ENCODE data around the gene IGFLR1.

The IGFLR1 gene

DNA sequence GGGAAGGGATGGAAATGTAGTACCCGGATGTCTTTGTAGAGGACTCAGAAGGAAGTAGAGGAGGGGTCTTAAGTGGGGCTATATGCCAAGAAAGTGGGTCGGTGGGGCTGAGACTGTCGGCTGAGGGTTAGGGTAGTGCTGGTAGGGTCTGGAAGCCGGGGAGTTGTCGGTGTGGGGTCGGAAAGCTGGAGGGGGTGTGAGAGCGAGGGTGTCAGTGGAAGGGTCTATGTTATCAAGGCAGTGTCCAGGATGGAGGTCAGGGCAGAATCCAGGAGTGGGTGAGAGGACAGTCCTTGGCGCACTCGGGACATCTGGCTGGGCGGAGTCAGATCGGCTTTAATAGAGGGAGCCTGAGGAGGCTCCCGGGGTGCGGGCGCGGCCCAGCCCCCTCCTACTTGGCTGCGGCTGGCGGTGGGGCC lies 12.9 kb upstream of the IGFLR1 start:
- no peaks in the 10 kb centered on the region for H3K36me3 ChIP-seq (replicated peaks; ENCODE audit: insufficient read depth, low read length)
- H3K4me3 ChIP-seq (ENCODE audit: low read length), result no peak overlapping the region
- H3F3A ChIP-seq (ENCODE audit: insufficient read depth, low read length), result peaks cover 4% of the 10 kb centered on the region; the same call in 1 of the 2 replicates
- TF ChIP-seq EZH2 (optimal IDR thresholded peaks at IDR 0.05; ENCODE audit: low read depth, low read length), result no peak
- TF ChIP-seq, protein P1, sequence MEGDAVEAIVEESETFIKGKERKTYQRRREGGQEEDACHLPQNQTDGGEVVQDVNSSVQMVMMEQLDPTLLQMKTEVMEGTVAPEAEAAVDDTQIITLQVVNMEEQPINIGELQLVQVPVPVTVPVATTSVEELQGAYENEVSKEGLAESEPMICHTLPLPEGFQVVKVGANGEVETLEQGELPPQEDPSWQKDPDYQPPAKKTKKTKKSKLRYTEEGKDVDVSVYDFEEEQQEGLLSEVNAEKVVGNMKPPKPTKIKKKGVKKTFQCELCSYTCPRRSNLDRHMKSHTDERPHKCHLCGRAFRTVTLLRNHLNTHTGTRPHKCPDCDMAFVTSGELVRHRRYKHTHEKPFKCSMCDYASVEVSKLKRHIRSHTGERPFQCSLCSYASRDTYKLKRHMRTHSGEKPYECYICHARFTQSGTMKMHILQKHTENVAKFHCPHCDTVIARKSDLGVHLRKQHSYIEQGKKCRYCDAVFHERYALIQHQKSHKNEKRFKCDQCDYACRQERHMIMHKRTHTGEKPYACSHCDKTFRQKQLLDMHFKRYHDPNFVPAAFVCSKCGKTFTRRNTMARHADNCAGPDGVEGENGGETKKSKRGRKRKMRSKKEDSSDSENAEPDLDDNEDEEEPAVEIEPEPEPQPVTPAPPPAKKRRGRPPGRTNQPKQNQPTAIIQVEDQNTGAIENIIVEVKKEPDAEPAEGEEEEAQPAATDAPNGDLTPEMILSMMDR (IDR thresholded peaks at IDR 0.05; ENCODE audit: low read length), result no peak
- no peak for TF ChIP-seq EZH2phosphoT487 (IDR thresholded peaks at IDR 0.05; ENCODE audit: low read length)
- H3K27me3 ChIP-seq (replicated peaks; ENCODE audit: insufficient read depth, low read length), result no peaks in the 10 kb centered on the region
- no peaks in the 10 kb centered on the region for H3K9me2 ChIP-seq (replicated peaks; ENCODE audit: insufficient read depth, low read length)
- H3K4me1 ChIP-seq (ENCODE audit: low read length), result peaks cover 12% of the 10 kb centered on the region; the same call in 1 of the 2 replicates
- no peak overlapping the region for H3K27ac ChIP-seq (ENCODE audit: low read length)
- H2AFZ ChIP-seq (ENCODE audit: low read length), result no peak overlapping the region
- H3K9me3 ChIP-seq (replicated peaks; ENCODE audit: insufficient read depth, low read length), result no peaks in the 10 kb centered on the region
- DNase-seq, result no peak
- H3K9ac ChIP-seq (ENCODE audit: low read length), result no peak overlapping the region
- H3K4me2 ChIP-seq (ENCODE audit: low read depth, low read length), result no peak overlapping the region
- H3K79me2 ChIP-seq (ENCODE audit: low read length), result peaks cover 15% of the 10 kb centered on the region
- H4K20me1 ChIP-seq (ENCODE audit: insufficient read depth, low read length), result no peaks in the 10 kb centered on the region

DNA sequence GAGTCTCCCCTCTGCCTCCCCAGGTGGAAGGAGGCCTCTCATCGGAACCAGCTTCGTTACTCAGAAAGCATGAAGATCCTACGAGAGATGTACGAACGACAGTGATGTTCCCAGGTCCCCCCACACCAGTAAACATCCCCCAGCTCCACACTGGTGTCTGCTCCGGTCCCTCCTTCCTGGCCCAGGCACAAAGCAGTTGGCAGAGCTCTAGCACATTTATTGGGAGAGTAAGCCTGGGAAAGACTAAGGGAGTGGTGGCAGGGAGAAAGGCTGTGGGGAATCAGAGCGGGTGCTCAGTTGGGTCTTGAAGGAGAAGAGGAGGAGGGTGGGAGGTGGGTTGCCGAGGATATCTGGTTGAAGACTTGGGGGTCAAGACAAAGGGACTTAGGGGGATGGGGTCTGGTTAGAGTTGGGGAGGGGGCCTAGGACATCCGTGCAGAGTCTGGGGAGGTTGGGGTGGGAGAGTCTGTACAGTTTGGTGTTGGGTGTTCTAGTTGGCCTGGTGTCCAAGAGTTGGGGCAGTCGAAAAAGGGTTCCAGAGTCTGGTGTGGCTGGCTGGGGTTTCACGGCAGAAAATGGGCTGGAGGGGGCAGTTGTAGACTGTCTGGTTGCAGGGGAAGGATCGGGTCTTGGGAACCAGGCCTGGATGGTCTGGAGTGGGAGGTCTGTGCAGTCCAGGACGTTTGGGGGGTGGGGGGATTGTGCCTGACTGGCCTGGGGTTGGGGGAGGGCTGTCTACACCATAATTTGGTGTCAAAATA lies 12.3 kb upstream of the IGFLR1 start:
- DNase-seq, result no peak
- Histone ChIP-seq H3K36me3 (replicated peaks; ENCODE audit: insufficient read depth, low read length) (no peaks in the 10 kb centered on the region), H3K79me2 (ENCODE audit: low read length) (peaks cover 15% of the 10 kb centered on the region), H3K4me1 (ENCODE audit: low read length) (peaks cover 12% of the 10 kb centered on the region; the same call in 1 of the 2 replicates), H3K27me3 (replicated peaks; ENCODE audit: insufficient read depth, low read length) (no peaks in the 10 kb centered on the region), H2AFZ (ENCODE audit: low read length) (no peak overlapping the region), H3K9me2 (replicated peaks; ENCODE audit: insufficient read depth, low read length) (no peaks in the 10 kb centered on the region), H3F3A (ENCODE audit: insufficient read depth, low read length) (peaks cover 4% of the 10 kb centered on the region; the same call in 1 of the 2 replicates), H4K20me1 (ENCODE audit: insufficient read depth, low read length) (no peaks in the 10 kb centered on the region), H3K4me3 (ENCODE audit: low read length) (no peak overlapping the region), H3K4me2 (ENCODE audit: low read depth, low read length) (no peak overlapping the region), H3K9me3 (replicated peaks; ENCODE audit: insufficient read depth, low read length) (no peaks in the 10 kb centered on the region), H3K27ac (ENCODE audit: low read length) (no peak overlapping the region), H3K9ac (ENCODE audit: low read length) (no peak overlapping the region)
- TF ChIP-seq EZH2 (optimal IDR thresholded peaks at IDR 0.05; ENCODE audit: low read depth, low read length) (no peak), EZH2phosphoT487 (IDR thresholded peaks at IDR 0.05; ENCODE audit: low read length) (no peak)
- TF ChIP-seq, protein P1 (IDR thresholded peaks at IDR 0.05; ENCODE audit: low read length), result no peak

DNA sequence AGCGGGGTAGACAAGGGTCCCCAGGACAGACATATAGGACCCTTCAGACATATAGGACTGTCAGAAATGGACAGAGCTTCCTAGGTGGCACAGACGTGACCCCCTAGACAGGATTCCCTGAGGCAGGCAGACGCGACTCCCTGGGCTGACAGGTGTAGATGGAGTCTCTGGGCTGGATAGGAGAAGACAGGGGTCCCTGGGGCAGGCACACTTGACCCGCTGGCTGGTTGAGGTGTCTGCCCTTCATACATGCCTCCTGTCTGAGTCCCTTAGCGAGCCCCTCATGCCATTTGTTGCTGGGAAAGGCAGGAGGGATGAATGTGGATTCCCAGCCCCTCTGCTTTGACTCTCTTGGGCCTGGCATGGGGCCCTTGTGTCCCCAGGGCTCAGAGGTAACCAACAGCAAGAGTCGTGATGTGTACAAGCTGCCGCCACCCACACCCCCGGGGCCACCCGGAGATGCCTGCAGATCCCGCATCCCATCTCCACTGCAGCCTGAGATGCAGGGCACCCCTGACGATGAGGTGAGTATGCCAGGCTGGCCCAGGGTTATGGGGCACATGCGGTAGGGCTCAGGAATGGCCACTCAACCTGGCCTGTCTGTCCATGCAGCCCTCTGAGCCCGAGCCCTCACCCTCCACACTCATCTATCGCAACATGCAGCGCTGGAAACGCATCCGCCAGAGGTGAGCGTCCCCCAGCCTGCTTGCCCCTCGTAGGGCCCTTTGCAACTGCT lies 11.6 kb upstream of the IGFLR1 start:
- Histone ChIP-seq H3F3A (ENCODE audit: insufficient read depth, low read length) (peaks cover 4% of the 10 kb centered on the region; the same call in 1 of the 2 replicates), H3K4me2 (ENCODE audit: low read depth, low read length) (no peak overlapping the region), H3K9me3 (replicated peaks; ENCODE audit: insufficient read depth, low read length) (no peaks in the 10 kb centered on the region), H4K20me1 (ENCODE audit: insufficient read depth, low read length) (no peaks in the 10 kb centered on the region), H3K79me2 (ENCODE audit: low read length) (peaks cover 12% of the 10 kb centered on the region), H3K4me3 (ENCODE audit: low read length) (no peak overlapping the region), H2AFZ (ENCODE audit: low read length) (no peak overlapping the region), H3K4me1 (ENCODE audit: low read length) (peaks cover 8% of the 10 kb centered on the region; the same call in 1 of the 2 replicates), H3K27me3 (replicated peaks; ENCODE audit: insufficient read depth, low read length) (no peaks in the 10 kb centered on the region), H3K36me3 (replicated peaks; ENCODE audit: insufficient read depth, low read length) (no peaks in the 10 kb centered on the region), H3K9me2 (replicated peaks; ENCODE audit: insufficient read depth, low read length) (no peaks in the 10 kb centered on the region), H3K27ac (ENCODE audit: low read length) (no peak overlapping the region), H3K9ac (ENCODE audit: low read length) (no peak overlapping the region)
- DNase-seq, result no peak
- TF ChIP-seq, protein P1 (IDR thresholded peaks at IDR 0.05; ENCODE audit: low read length), result no peak
- no peak for TF ChIP-seq EZH2phosphoT487 (IDR thresholded peaks at IDR 0.05; ENCODE audit: low read length)
